A172 (cell line): Measurements from ENCODE around the gene HTR3A. TPM values are rescaled to one million over a fixed set of nuclear protein-coding genes. Genes with fewer than 3 reads are reported as not detected.

Source experiments
- DNase-seq: peaks from one replicate; pipeline ENCODE4 v3.0.0-alpha.2; 2015; ENCODE audit warnings: low spot score
- total RNA-seq: library from RNA; depleted of rRNA; stranded (reverse); fragments of >200 nt; shearing (Covaris generic); gene quantifications from 2 replicates; pipeline ENCODE4 v1.2.3, GENCODE V29; 2014; rRNA removed

Gene HTR3A
- total RNA-seq, 1 experiment from 2014 or later, result not detected

- DNase-seq, result no peak
These were observed 44.1 kb downstream of the HTR3A start for GRCh38 chr11:114019046-114019445.

DNA sequence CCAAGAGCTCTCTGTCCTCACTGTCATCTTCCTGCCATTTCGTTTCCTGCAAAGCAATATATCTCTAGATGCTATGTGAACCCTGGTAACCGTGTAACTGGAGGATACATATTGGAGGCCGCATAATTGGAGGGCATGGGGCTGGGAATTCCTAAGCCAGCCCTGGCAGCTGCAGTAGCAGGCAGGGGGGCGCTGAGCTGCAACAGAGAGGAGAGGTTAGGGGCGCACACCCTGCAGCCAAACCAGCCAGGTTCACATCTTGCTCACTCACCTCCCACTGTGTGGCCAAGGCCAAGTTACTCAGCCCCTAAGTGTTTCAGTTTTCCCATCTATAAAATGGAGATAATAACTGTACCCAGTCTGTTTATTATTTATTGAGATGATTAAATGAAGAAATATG, 44.7 kb downstream of the HTR3A start:
- no peak for DNase-seq

DNA sequence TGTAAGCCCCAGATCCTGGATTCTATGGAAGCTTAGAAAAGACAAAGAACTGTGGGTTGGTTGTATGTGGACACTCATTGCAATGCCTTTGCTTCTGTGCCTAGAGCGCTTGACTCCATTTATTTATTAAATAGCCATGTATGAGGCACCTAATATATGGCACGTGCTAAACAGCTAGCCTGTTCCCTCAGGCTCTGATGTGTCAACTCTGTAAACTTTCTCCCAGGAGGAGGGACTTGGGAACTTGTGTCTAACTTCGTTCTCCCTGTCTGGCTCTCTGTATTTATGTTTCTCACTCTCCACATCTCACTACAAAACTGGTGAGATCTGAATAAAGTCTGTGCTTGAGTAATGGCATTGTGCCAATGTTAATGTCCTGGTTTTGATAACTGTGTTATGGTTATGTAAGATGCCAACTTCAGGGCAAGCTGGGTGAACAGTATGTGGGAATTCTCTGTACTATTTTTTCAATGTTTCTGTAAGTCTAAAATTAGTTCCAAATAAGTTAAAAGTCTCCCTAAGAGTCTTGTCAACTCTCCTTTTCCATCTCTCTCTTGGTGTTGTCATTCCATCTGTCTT, 50.5 kb downstream of the HTR3A start:
- no peak for DNase-seq

DNA sequence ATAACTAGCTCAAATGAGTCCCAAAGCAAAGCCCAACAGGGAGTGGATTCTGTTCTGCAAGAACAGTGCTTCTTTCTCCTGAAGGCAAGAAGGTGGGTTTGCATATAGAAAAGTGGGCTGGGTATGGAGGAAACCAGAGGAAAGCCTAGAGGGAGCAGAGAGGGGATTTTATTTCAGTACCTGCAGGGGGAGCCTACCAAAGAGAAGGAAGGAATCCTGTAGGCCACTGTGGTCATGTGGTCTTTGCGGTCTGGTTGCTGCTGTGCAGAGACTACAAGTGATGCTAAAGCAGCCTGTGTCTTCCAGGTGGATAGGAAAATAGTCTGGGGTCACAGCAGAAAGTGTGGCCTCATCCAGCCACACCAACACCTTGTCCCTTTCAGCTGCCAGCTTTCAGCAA, 51.4 kb downstream of the HTR3A start:
- peak; percentile 5 for DNase-seq

- no peak for DNase-seq
These were observed 52.5 kb downstream of the HTR3A start for GRCh38 chr11:114027391-114027790.

- no peak for DNase-seq
These were observed 53.0 kb downstream of the HTR3A start for GRCh38 chr11:114027926-114028325.

GRCh38 chr11:114031246-114031966, 56.5 kb downstream of the HTR3A start:
- DNase-seq, result no peak

- DNase-seq, result no peak
These were observed 57.0 kb downstream of the HTR3A start for GRCh38 chr11:114031967-114032320.

DNA sequence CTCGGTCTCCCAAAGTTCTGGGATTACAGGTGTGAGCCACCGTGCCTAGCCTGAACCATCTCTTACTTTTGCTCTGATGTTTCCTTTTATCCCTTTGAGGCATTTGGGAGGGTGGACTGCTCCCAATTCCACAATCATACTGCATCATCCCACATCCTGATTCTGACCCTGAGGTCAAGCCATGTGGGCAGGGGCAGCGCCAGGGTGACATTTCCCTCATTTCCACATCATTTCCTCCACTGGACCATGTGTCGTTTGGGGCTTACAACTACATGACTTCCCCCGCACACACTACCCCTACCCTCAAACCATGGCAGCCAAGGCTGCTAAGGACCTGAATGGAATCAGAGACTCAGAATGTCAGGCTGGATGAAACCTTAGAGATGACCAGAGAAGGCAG, 58.2 kb downstream of the HTR3A start:
- no peak for DNase-seq

DNA sequence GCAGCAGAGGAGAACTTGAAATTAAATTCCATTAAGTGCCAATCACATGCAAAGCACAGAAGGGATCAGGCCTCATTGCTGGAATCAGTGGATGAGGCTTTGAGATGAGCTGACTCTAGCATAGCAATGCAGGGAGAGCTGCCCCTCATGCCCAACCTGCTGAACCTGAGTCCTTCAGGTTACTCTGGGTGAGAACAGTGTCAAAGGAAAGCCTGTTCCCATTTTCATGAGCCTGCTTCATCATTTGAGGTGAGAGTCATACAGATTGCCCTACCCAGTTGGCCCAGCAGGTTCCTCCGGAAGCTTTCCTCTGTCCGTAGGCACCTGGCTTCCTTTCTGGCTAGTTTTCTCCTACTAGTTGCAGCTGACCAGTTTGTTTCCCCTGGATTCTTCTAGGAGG, 58.7 kb downstream of the HTR3A start:
- DNase-seq, result no peak

- DNase-seq, result no peak
These were observed 60.0 kb downstream of the HTR3A start for GRCh38 chr11:114034956-114035355.

- DNase-seq, result peak; percentile 32
These were observed 61.4 kb downstream of the HTR3A start for GRCh38 chr11:114036147-114036811.

- DNase-seq, result no peak
These were observed 62.0 kb downstream of the HTR3A start for GRCh38 chr11:114036958-114037357.

GRCh38 chr11:114039551-114039950, 64.6 kb downstream of the HTR3A start:
- DNase-seq, result no peak

Other genes starting within 250 kb of the HTR3A start
- 23.6 and 28.8 TPM in 2 replicates for gene ZW10, start 201.4 kb upstream of the HTR3A start, total RNA-seq
- gene CLDN25, start 195.3 kb upstream of the HTR3A start, total RNA-seq, result not detected in 2 replicates
- gene USP28, start 99.5 kb upstream of the HTR3A start, total RNA-seq, result 15.9 and 16.8 TPM in 2 replicates
- gene HTR3B, start 70.3 kb upstream of the HTR3A start, total RNA-seq, result not detected in 2 replicates
- not detected in 2 replicates for gene ZBTB16, start 84.6 kb downstream of the HTR3A start, total RNA-seq